Fibroblast of upper back skin (primary cell): ENCODE data around the gene OR6C75.
"Not testable (repeated sequence)": the region's sequence is repeated elsewhere in the genome, so short reads cannot be mapped to it uniquely, and the experiment has no call there.

Experiments used
- DNase-seq: peaks from one replicate; pipeline ENCODE4 v3.0.0-alpha.2; 2013

Gene OR6C75

DNA sequence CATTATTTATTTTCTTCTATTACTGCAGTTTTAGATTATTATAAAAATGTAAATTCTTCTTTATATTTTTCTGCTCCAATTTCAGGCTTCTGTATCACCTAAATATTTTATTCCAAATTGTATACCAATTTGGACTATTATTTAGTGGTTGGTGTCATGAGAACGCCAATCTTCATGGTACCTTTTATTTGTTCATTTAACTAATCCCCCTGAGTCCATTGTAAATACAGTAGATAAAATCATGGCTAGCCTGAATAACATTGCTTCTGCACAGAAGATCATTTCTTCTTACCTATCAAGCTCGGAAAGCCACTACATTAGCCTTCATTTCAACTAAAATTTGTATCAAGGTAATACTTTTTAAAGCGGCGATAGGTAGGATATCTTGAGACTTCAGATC is at the start of gene OR6C75:
OR6C75 (plus strand) TSS at position 301 of the 400 bp plus-strand sequence. CDS start 2,136 bp downstream, outside the sequence.
- DNase-seq, result no peak

DNA sequence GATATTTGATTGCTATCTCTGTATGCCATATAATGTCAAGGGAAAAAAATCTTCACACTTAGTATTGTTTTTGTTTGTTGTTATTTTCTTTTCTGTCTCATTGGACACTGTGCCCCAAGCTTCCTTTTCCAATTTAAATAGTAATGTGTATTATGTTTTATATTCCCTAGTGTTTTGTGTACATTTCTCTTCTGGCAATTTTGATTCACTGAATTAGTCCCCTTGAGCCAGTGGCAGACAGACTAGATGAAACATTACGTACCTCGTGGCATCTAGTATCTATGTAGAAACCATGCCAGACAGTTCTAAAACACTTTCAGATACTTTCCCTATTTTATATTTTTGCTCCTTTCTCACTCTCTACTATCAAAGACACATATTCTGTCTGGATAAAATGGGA is 48.7 kb upstream of the OR6C75 start, which contains the start of gene OR6C1:
OR6C1 (plus strand) TSS at position 301 of the 400 bp plus-strand sequence. CDS start 6,257 bp downstream, outside the sequence.
- DNase-seq, result no peak

DNA sequence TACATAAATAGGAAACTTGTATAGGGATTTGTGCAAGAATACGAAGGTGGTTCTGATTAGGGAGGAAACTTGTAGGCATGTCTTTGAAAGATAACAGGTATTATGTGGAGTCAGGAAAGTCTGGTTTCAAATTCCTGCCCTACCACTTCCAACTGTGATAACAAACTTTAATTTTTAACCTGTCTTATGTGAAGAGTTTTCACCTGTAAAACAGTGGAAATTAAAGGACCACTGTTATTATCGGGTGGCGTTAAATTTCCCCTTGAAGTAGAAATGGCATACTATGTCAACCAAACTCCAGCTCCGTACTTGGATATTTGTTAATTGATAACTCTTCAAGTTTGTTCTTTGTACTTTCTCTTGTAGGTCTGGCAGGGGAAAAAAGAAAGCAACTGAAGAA is 42.6 kb upstream of the OR6C75 start:
- no peak for DNase-seq

DNA sequence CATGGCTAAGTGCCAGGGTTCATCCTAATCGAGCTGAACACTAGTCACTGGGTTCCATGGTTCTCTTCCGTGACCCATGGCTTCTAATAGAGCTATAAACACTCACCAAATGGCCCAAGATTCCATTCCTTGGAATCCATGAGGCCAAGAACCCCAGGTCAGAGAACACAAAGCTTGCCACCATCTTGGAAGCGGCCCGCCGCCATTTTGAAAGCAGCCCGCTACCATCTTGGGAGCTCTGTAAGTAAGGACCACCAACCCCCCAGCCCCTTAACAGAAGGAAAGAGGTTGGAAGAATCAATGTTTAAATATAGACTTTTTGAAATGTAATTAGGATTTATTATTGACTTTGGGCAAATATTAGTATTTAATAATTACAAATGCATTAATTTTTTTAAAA is 37.0 kb upstream of the OR6C75 start:
- DNase-seq, result not testable (repeated sequence)

DNA sequence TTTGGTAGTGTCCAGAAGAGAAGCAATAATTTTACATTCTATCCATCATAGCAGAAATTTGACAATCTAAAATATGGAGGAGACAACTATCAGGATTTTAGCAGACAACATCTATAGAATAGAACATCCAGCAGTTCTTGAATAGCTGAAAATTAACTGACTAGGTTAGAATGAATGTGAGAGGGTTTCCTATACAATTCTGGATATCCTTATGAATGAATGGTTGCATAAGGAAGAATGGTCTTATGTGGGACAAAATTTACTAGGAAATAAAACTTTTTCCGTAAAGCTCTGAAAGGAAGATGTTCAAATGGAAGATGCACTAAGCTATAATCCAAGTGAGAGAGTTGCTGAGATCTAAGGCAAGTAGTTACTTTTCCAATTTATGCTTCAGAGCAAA is 32.3 kb upstream of the OR6C75 start, which contains the start of gene OR6C3:
OR6C3 (plus strand) TSS at position 301 of the 400 bp plus-strand sequence. CDS start 955 bp downstream, outside the sequence.
- DNase-seq, result no peak

DNA sequence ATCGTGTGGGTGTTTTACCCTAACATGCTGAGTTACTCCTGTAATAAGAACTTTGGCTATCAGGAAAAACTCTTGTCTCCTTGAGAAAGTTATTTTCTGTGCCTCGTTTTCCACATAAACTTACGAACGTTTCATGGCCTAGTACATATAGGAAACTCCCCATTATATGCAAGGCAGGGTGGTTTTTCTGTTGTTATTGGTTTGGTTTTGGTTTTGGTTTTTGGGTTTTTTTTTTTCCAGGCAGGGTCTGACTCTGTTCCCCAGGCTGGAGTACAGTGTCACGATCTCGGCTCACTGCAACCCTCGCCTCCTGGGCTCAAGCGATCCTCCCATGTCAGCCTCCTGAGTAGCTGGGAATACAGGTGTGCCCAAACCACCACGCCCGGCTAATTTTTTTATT is 26.8 kb upstream of the OR6C75 start:
- DNase-seq, result no peak

DNA sequence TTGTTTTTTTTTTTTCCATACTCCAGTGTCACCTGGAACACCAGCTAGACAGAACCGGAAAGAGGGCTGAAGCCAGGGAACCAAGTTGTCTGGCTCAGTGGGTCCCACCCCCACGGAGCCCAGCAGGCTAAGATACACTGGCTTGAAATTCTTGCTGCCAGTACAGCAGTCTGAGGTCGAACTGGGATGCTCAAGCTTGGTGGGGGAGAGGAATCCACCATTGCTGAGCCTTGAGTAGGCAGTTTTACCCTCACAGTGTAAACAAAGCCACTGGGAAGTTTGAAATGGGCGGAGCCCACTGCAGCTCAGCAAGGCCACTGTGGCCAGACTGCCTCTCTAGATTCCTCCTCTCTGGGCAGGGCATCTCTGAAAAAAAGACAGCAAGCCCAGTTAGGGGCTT is 7.4 kb upstream of the OR6C75 start:
- DNase-seq, result not testable (repeated sequence)

DNA sequence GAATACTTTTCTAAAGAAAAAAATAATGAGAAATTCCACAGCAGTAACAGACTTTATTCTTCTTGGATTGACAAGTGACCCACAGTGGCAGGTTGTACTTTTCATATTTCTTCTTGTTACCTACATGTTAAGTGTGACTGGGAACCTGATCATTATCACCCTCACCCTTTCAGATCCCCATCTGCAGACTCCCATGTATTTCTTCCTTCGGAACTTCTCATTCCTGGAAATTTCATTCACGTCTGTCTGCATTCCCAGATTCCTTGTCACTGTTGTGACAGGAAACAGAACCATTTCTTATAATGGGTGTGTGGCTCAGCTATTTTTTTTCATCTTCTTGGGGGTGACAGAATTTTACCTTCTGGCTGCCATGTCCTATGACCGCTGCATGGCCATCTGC is 2.3 kb downstream of the OR6C75 start:
- no peak for DNase-seq

DNA sequence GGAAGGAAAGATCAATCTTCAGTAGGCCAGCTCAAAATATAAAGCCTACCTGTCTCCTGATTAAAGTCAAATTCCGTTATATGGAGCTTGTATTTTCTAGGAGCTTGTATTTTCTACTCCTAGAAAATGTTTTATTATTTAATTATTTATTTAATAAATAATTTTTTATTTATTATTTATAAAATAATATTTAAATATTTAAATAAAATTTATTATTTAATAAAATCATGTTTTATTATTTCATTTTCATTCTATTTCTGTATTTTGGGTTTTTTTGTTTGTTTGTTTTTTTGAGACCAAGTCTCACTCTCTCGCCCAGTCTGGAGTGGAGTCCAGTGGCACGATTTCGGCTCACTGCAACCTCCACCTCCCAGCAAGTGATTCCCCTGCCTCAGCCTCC is 9.7 kb downstream of the OR6C75 start:
- DNase-seq, result no peak

DNA sequence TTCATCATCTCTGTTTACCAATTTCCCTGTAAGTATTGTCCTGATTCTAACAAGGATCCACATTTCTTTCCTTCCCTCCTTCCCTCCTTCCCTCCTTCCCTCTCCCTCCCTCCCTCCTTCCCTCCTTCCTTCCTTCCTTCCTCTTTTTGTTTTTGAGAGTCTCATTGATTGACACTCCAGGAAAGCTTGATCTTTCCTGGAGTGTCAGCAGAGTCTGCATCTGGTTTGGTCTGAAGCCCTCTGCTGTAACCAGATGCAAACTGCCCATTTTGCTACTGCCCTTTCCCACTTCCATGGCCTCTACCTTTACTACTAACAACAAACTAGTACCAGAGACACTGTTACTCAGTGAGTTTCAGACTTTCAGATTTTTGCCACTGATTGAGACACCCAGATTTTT is 23.1 kb downstream of the OR6C75 start:
- DNase-seq, result no peak

DNA sequence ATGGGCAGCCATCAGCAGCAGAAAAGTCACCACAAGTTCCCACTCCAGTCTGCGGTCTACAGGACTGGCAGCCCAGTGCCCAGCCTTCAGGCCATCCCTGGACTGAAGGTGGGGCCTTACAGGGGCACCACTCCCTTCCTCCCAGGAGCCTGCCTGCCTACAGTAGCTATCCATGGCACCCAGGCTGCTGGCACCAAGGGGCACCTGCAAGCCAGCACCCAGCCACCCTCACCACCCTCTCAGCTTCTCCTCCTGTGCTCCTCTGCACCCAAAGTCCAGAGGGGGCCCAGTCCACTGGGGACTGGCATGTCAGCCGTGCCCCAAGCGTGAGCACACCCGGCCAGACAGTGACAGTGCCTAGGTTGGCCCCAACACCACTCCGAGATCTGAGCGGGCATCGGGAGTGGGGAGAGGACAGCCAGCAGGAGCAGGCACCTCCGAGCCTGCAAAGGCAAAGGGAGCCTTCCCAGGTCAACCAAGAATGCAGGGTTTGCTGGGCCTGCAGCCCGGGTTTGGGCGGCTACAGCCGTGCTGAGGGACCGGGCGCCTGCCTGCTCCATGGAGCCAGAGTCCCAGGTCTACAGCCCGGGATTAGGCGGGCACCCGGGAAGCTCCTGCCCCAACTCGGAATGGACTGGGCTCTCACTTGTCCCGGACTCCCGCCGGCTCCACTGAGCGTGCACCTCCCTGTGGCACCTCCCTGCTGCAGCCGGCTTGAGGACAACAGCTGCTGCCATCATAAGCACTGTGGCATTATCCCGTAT is 29.4 kb downstream of the OR6C75 start:
- no peak for DNase-seq

DNA sequence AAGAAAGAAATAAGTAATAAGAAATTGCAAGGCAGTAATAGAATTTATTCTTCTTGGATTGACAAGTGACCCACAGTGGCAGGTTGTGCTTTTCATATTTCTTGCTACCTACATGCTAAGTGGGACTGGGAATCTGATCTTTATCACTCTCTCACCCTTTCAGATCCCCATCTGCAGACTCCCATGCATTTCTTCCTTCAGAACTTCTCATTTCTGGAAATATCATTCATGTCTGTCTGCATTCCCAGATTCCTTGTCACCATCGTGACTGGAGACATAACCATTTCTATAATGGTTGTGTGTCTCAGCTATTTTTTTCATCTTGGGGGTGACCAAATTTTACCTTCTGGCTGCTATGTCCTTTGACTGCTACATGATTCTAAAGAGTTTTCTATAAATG is 33.6 kb downstream of the OR6C75 start:
- no peak for DNase-seq

DNA sequence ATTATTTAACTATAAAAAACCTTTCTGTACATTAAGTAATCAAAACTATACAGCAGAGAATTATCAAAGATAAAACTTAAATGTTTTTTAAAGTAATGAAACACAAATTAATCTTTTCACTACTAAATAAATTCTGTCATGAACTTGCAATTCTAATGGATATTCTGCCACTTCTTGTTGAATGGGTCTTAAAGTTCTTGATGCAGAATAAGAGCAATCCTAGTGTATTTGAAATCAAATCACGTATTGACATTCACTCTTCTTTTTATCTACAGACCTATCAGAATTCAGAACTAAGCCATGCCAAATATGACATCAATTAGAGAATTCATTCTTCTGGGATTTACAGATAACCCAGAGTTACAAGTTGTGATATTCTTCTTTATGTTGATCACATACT is 37.5 kb downstream of the OR6C75 start, which contains the start of gene OR6C65:
OR6C65 (plus strand) TSS at position 301 of the 400 bp plus-strand sequence; CDS start at position 301, 0 bp downstream.
- no peak for DNase-seq

DNA sequence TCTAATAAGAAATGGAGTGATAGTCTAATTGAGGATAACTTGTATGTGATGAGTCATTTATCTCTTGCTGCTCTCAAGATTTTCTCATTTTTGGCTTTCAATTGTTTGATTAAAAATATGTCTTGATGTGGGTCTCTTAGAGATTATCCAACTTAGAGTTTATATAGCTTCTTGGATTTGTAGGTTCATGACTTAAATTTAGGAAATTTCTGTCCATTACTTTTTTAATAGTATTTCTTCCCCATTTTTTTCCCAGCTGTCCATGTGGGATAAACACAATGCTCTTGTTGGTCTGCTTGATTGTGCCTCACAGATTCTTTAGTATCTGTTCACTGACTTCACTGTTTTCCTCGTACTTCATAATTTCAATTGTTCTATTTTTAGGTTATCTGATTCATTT is 45.1 kb downstream of the OR6C75 start:
- no peak for DNase-seq

DNA sequence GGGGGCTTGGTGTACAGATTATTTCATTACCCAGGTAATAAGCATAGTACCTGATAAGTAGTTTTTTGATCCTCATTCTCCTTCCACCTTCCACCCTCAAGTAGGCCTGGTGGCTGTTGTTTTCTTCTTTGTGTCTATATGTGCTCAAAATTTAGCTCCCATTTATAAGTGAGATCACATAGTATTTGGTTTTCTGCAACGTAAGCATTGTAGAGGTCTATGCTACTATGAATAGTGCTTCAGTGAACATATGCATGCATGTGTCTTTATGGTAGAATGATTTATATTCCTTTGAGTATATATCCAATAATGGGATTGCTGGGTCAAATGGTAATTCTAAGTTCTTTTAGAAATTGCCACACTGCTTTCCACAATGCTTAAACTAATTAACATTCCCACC is 46.4 kb downstream of the OR6C75 start:
- not testable (repeated sequence) for DNase-seq

DNA sequence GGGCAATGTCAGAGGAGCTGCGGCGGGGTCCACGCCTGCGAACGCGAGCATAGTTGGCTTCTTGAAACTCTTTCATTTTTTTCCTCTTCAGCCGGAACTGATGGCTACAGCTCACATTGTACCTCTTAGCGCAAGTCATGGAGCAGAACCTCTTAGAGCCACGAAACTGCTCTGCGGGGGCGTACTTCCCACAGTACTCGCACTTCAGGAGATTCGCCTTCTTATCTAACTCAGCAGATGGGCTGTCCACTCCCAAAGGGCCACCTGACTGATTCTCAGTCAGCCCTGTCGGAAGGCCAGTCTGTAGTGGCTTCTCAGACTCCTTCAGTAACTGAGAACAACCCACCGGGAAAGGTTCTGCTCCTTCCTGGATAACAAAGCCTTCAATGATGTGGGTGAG is 49.4 kb downstream of the OR6C75 start:
- not testable (repeated sequence) for DNase-seq

DNA sequence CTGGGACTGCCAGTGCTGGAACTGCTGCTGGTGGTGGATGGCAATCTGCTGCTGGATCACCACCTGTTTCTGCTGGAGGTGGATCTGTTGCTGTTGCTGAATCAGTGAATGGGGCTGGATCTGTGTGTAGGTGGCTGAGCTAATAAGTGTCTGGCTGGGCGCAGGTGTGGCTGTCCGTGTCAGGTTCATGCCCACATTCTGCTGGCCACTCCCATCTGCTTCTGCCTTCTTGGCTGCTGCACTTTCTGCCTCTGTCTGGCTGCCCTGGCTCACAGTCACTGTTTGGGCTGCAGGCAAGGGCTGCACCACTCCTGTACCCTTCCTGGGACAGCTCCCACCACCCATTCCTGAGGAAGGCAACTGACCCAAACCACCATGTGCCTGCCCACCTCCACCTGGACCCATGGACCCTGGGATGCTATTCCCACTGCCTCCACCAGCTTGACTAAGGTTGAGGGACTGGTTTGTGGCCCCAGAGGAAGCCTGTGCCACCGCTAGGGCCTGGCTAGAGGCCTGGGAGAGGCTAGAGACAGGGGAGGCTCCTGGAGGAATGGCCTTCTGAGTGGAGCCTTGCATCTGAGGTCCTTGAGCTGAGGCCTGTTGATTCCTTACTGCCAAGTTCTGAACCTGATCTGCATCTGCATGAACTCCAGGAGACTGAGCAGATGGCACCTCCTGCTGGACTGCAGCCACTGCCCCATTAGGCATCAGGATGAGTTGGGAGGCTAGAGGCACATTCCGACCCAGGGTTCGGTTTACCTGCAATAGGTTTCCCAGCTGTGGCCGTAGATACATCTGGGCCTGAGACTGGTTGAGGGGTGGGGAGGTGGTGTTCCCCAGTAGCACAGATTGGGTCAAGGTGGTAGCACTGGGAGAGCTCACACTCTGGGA is 51.0 kb downstream of the OR6C75 start:
- DNase-seq, result not testable (repeated sequence)

DNA sequence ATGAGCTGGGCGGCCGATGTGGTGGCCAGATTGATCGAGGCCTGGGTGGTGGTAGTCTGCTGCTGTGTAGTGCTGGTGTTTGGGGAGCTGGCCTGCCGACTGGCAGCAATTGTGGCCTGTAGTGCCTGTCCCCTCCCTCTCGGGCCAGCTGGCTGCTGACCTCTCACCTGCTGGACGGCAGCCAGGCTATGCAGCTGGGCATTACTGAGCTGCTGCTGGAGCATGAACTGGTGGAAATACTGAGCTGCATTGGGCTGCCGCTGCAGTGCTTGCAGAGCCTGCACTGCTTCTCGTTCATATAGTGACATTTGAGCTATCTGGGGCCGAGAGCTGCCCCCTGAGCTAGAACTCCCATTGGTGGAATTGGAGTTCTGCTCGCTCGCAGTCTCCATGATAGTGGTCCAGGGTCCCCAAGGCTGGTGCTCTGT is 51.6 kb downstream of the OR6C75 start:
- DNase-seq, result not testable (repeated sequence)

DNA sequence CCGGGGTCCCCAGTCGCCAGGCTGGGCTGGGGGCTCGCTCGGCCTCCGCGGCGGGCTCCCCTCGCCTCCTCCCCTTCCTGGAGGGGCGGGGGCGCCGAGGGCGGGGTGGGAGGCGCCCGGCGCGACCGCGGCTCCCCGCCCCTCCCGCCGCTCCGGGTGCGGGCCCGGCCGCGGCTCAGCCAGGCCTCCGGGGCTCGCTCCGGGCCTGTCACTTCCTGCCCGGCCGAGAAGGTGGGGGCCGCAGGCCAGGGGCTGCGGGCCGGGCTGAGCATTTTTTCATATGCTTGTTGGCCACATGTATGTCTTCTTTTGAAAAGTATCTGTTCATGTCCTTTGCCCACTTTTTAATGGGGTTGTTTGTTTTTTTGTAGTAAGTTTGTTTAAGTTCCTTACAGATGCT is 52.1 kb downstream of the OR6C75 start:
- DNase-seq, result not testable (repeated sequence)

DNA sequence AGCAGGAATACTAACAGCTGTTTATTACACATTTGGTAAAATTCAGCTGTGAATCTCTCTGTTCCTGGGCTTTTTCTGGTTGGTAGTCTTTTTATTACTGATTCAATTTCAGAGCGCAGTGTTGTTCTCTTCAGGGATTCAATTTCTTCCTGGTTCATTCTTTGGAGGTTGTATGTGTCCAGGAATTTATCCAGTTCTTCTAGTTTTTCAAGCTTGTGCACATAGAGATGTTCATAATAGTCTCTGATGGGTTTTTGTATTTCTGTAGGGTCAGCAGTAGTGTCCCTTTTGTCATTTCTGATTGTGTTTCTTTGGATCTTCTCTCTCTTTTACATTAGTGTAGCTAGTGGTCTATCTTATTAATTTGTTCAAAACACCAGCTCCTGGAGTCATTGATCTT is 54.2 kb downstream of the OR6C75 start:
- DNase-seq, result no peak
